Osteocyte (in vitro differentiated cells): ENCODE measurements around the gene ANO8. TPM values are rescaled to one million over a fixed set of nuclear protein-coding genes. Genes with fewer than 3 reads are reported as not detected.

Experiments used
- DNase-seq: peaks from one replicate; pipeline ENCODE4 v3.0.0; 2021; ENCODE audit warnings: mixed read lengths; ENCODE audit not compliant: unreplicated experiment; ENCODE audit errors: extremely low spot score
- H3K27ac Mint-ChIP-seq: one replicate; pipeline ENCODE4 v1.8.0; 2021; ENCODE audit warnings: mild to moderate bottlenecking, mixed read lengths; ENCODE audit not compliant: unreplicated experiment
- H3K27me3 Mint-ChIP-seq: one replicate; pipeline ENCODE4 v1.8.0; 2021; ENCODE audit warnings: mixed read lengths; ENCODE audit not compliant: unreplicated experiment
- H3K36me3 Mint-ChIP-seq: one replicate; pipeline ENCODE4 v1.8.0; 2021; ENCODE audit warnings: mixed read lengths; ENCODE audit not compliant: unreplicated experiment
- H3K4me1 Mint-ChIP-seq: one replicate; pipeline ENCODE4 v1.8.0; 2021; ENCODE audit warnings: mixed read lengths; ENCODE audit not compliant: unreplicated experiment
- H3K4me3 Mint-ChIP-seq: one replicate; pipeline ENCODE4 v1.8.0; 2021; ENCODE audit warnings: mild to moderate bottlenecking, moderate library complexity, mixed read lengths; ENCODE audit not compliant: unreplicated experiment
- H3K9me3 Mint-ChIP-seq: one replicate; pipeline ENCODE4 v1.8.0; 2021; ENCODE audit warnings: mixed read lengths; ENCODE audit not compliant: unreplicated experiment
- total RNA-seq: library from RNA; stranded (reverse); gene quantifications from 2 replicates; pipeline ENCODE4 v1.2.1, GENCODE V29; 2021
- TF ChIP-seq, protein P1 (sequence below): fragments of 200-600 bp; sonication (generic); IDR thresholded peaks from 2 replicates; pipeline ENCODE4 v1.5.0; 2021; ENCODE audit warnings: antibody characterized with exemption, mild to moderate bottlenecking, moderate library complexity

The ANO8 gene
- total RNA-seq, 1 donor from 2014 or later, result 21.9 TPM

GRCh38 chr19:17289489-17289888 lies 45.2 kb downstream of the ANO8 start:
- H3K4me3 Mint-ChIP-seq, result no peak overlapping the region
- H3K27me3 Mint-ChIP-seq, result no peaks in the 10 kb centered on the region
- H3K9me3 Mint-ChIP-seq, result no peaks in the 10 kb centered on the region
- peaks cover 10% of the 10 kb centered on the region for H3K4me1 Mint-ChIP-seq
- no peak overlapping the region for H3K27ac Mint-ChIP-seq
- peak; percentile 89 for DNase-seq
- TF ChIP-seq, protein P1, sequence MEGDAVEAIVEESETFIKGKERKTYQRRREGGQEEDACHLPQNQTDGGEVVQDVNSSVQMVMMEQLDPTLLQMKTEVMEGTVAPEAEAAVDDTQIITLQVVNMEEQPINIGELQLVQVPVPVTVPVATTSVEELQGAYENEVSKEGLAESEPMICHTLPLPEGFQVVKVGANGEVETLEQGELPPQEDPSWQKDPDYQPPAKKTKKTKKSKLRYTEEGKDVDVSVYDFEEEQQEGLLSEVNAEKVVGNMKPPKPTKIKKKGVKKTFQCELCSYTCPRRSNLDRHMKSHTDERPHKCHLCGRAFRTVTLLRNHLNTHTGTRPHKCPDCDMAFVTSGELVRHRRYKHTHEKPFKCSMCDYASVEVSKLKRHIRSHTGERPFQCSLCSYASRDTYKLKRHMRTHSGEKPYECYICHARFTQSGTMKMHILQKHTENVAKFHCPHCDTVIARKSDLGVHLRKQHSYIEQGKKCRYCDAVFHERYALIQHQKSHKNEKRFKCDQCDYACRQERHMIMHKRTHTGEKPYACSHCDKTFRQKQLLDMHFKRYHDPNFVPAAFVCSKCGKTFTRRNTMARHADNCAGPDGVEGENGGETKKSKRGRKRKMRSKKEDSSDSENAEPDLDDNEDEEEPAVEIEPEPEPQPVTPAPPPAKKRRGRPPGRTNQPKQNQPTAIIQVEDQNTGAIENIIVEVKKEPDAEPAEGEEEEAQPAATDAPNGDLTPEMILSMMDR, result no peak
- no peaks in the 10 kb centered on the region for H3K36me3 Mint-ChIP-seq

- H3K4me1 Mint-ChIP-seq, result peaks cover 6% of the 10 kb centered on the region
- no peaks in the 10 kb centered on the region for H3K9me3 Mint-ChIP-seq
- no peaks in the 10 kb centered on the region for H3K36me3 Mint-ChIP-seq
- no peak for DNase-seq
- H3K27ac Mint-ChIP-seq, result no peak overlapping the region
- no peak overlapping the region for H3K4me3 Mint-ChIP-seq
- H3K27me3 Mint-ChIP-seq, result no peaks in the 10 kb centered on the region
- TF ChIP-seq, protein P1, result no peak
These were observed 47.9 kb downstream of the ANO8 start for GRCh38 chr19:17286752-17287151.

GRCh38 chr19:17286263-17286662 lies 48.4 kb downstream of the ANO8 start:
- no peak overlapping the region for H3K27ac Mint-ChIP-seq
- H3K27me3 Mint-ChIP-seq, result no peaks in the 10 kb centered on the region
- H3K4me1 Mint-ChIP-seq, result peaks cover 6% of the 10 kb centered on the region
- H3K36me3 Mint-ChIP-seq, result no peaks in the 10 kb centered on the region
- no peak for DNase-seq
- H3K9me3 Mint-ChIP-seq, result no peaks in the 10 kb centered on the region
- TF ChIP-seq, protein P1, result no peak
- H3K4me3 Mint-ChIP-seq, result no peak overlapping the region

GRCh38 chr19:17285415-17286135 lies 49.1 kb downstream of the ANO8 start:
- Mint-ChIP-seq H3K9me3 (no peaks in the 10 kb centered on the region), H3K27ac (no peak overlapping the region), H3K4me1 (peaks cover 6% of the 10 kb centered on the region), H3K36me3 (no peaks in the 10 kb centered on the region), H3K27me3 (no peaks in the 10 kb centered on the region), H3K4me3 (no peak overlapping the region)
- TF ChIP-seq, protein P1, result no peak
- no peak for DNase-seq

- no peak overlapping the region for H3K4me3 Mint-ChIP-seq
- H3K36me3 Mint-ChIP-seq, result no peaks in the 10 kb centered on the region
- no peaks in the 10 kb centered on the region for H3K27me3 Mint-ChIP-seq
- peaks cover 3% of the 10 kb centered on the region for H3K4me1 Mint-ChIP-seq
- no peaks in the 10 kb centered on the region for H3K9me3 Mint-ChIP-seq
- DNase-seq, result no peak
- no peak overlapping the region for H3K27ac Mint-ChIP-seq
- TF ChIP-seq, protein P1, result no peak
These were observed 51.1 kb downstream of the ANO8 start for GRCh38 chr19:17283504-17283996.
